Measurements from ENCODE around the gene PTTG1IP. TPM values are rescaled to one million over a fixed set of nuclear protein-coding genes. Genes with fewer than 3 reads are reported as not detected.

PTTG1IP gene
- total and polyA plus RNA-seq, 2 of the 13 experiments (the other 11 are each of a cell fraction or from before 2014, with no cell fraction given): 161 to 700 TPM

DNA sequence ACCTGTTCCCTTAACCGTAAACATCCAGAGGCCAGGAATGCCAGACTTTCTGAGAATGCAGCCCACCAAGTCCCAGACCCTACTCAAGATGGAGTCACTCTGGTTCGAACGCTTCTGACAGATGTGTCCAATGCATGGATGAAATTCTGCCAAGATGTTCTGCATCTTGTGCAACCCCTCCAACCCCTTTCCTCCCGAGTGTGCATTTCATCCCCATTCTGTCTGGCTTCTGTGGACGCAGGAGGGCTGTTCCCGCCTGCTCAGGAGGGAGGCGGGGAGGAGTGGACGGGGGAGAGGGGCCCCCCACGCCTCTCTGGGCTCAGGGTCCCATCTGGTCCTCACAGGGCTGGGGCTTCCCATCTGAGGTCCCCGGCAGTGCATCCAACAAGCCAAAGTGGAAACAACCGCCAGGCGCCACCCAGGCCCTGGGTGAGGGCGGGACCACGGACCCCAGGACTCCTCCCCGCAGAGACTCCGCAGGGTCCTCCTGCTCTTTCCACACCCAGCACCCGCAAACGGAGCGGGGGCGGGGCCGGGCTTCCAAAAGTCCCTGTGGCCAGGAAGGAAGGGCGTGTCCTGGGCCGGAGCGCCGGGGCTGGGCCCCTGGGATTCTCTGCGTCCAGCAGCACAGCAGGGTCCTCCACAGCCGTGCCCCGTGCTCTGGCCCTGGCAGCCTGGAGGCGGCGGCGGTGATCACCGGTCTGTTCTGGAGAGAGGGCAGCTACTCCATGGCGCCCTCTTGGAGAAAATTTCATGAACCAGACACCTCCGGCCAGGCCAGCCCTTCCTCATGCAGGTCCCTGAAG is 27.9 kb downstream of the PTTG1IP start (continued):
- TF ChIP-seq JUND (CRISPR knock-in tag; IDR thresholded peaks at IDR 0.05): no peak
- TF ChIP-seq ZNF329 (CRISPR knock-in tag; IDR thresholded peaks at IDR 0.05; ENCODE audit: low read depth): no peak
- TF ChIP-seq RFX5 (IDR thresholded peaks at IDR 0.05; ENCODE audit: low read depth, low read length): no peak
- no peak for TF ChIP-seq MLLT10 (CRISPR knock-in tag; IDR thresholded peaks at IDR 0.05)
- TF ChIP-seq ZKSCAN1 (IDR thresholded peaks at IDR 0.05; ENCODE audit: low read length): no peak
- no peak for TF ChIP-seq GATA4 (IDR thresholded peaks at IDR 0.05; ENCODE audit: borderline replicate concordance, low read depth)
- peak; percentile 75 for TF ChIP-seq HNRNPLL (IDR thresholded peaks at IDR 0.05; ENCODE audit: low read depth, low read length, poor library complexity, severe bottlenecking)
- no peak for TF ChIP-seq ZNF558 (CRISPR knock-in tag; IDR thresholded peaks at IDR 0.05; ENCODE audit: borderline replicate concordance)
- peak; percentile 90 for TF ChIP-seq AGO2 (optimal IDR thresholded peaks at IDR 0.05; ENCODE audit: low read depth, low read length)
- TF ChIP-seq ZNF382 (CRISPR knock-in tag; IDR thresholded peaks at IDR 0.05; ENCODE audit: borderline replicate concordance): no peak
- no peak; the same call in 1 of the 2 replicates for TF ChIP-seq MAZ (IDR thresholded peaks at IDR 0.05; ENCODE audit: borderline replicate concordance, low read depth, low read length)
- no peak for TF ChIP-seq MAZ (CRISPR knock-in tag; IDR thresholded peaks at IDR 0.05; ENCODE audit: low read depth)
- TF ChIP-seq ZNF296 (CRISPR knock-in tag; conservative IDR thresholded peaks at IDR 0.05): no peak
- peak; percentile 51 for TF ChIP-seq POLR2G (IDR thresholded peaks at IDR 0.05; ENCODE audit: low read depth, low read length)
- TF ChIP-seq ZC3H4 (CRISPR knock-in tag; IDR thresholded peaks at IDR 0.05; ENCODE audit: borderline replicate concordance): no peak
- peak; percentile 37; the same call in 1 of the 2 replicates for TF ChIP-seq ZNF687 (CRISPR knock-in tag; IDR thresholded peaks at IDR 0.05)
- TF ChIP-seq ERF (CRISPR knock-in tag; IDR thresholded peaks at IDR 0.05): no peak
- no peak for TF ChIP-seq ZMYM2 (CRISPR knock-in tag; IDR thresholded peaks at IDR 0.05)
- no peak for TF ChIP-seq JARID2 (CRISPR knock-in tag; IDR thresholded peaks at IDR 0.05; ENCODE audit: insufficient replicate concordance)
- TF ChIP-seq ZBTB7A (CRISPR knock-in tag; IDR thresholded peaks at IDR 0.05): peak; percentile 16; the same call in 1 of the 2 replicates
- no peak for TF ChIP-seq SOX6 (IDR thresholded peaks at IDR 0.05)
- TF ChIP-seq SOX6 (CRISPR knock-in tag; IDR thresholded peaks at IDR 0.05): peak; percentile 41
- no peak; the same call in 1 of the 2 replicates for TF ChIP-seq MEIS1 (CRISPR knock-in tag; IDR thresholded peaks at IDR 0.05; ENCODE audit: borderline replicate concordance)
- TF ChIP-seq FOXM1 (CRISPR knock-in tag; IDR thresholded peaks at IDR 0.05): no peak
- peak; percentile 47 for TF ChIP-seq MED1 (CRISPR knock-in tag; IDR thresholded peaks at IDR 0.05)
- no peak for TF ChIP-seq PHF8 (CRISPR knock-in tag; IDR thresholded peaks at IDR 0.05)
- TF ChIP-seq THAP11 (CRISPR knock-in tag; IDR thresholded peaks at IDR 0.05): no peak
- no peak for TF ChIP-seq ZNF782 (CRISPR knock-in tag; IDR thresholded peaks at IDR 0.05; ENCODE audit: borderline replicate concordance)
- TF ChIP-seq ZNF232 (CRISPR knock-in tag; IDR thresholded peaks at IDR 0.05; ENCODE audit: borderline replicate concordance): no peak
- TF ChIP-seq TCF7 (IDR thresholded peaks at IDR 0.05; ENCODE audit: low read depth): no peak

Data from HepG2 (cell line).